WTC11 (cell line): ENCODE data around the gene SPSB3. TPM values are rescaled to one million over a fixed set of nuclear protein-coding genes. Genes with fewer than 3 reads are reported as not detected.

Source experiments
- ATAC-seq: fragments of 200-7000 bp; cut with Tn5 transposase; 2 replicates; pipeline ENCODE4 v1.10.0; 2021; ENCODE audit warnings: mild to moderate bottlenecking, moderate library complexity
- CTCF ChIA-PET: fragments of 300-600 bp; sonication (Branson Sonifier 250); formaldehyde crosslinking; loops from one replicate; lab custom pipeline; 2021; ENCODE audit warnings: antibody characterized with exemption; lab: Charles Lee
- POLR2A ChIA-PET: fragments of 350-600 bp; sonication (Branson Sonifier 250); formaldehyde crosslinking; loops from one replicate; lab custom pipeline; 2021; ENCODE audit warnings: antibody characterized with exemption; lab: Charles Lee
- DNase-seq: peaks from one replicate; pipeline ENCODE4 v3.0.0; 2021; ENCODE audit warnings: low spot score
- H3K27ac Mint-ChIP-seq: 2 replicates; pipeline ENCODE4 v1.8.0; 2021; ENCODE audit warnings: mixed read lengths
- H3K27me3 Mint-ChIP-seq: 2 replicates; pipeline ENCODE4 v1.8.0; 2021; ENCODE audit warnings: low read depth, mild to moderate bottlenecking, moderate library complexity, mixed read lengths
- H3K36me3 Mint-ChIP-seq: 2 replicates; pipeline ENCODE4 v1.8.0; 2021; ENCODE audit warnings: mixed read lengths
- H3K4me1 Mint-ChIP-seq: 2 replicates; pipeline ENCODE4 v1.8.0; 2022; ENCODE audit warnings: mixed read lengths
- H3K4me3 Mint-ChIP-seq: 2 replicates; pipeline ENCODE4 v1.8.0; 2021; ENCODE audit warnings: mild to moderate bottlenecking, moderate library complexity, mixed read lengths
- H3K9me3 Mint-ChIP-seq: 2 replicates; pipeline ENCODE4 v1.8.0; 2021; ENCODE audit warnings: mixed read lengths
- EMX1 ChIP-seq: fragments of 250-450 bp; sonication (Bioruptor Pico); IDR thresholded peaks from 2 replicates; pipeline ENCODE4 v1.8.0; 2021; ENCODE audit warnings: mild to moderate bottlenecking
- ESRRA ChIP-seq: sonication (generic); formaldehyde crosslinking; IDR thresholded peaks from 2 replicates; pipeline ENCODE4 v1.8.1; 2022; ENCODE audit warnings: mild to moderate bottlenecking, missing genetic modification reagents, borderline replicate concordance
- GTF2I ChIP-seq: fragments of 250-450 bp; sonication (Bioruptor Pico); conservative IDR thresholded peaks from 2 replicates; pipeline ENCODE4 v1.4.0; 2021; ENCODE audit warnings: mild to moderate bottlenecking
- HMGA2 ChIP-seq: fragments of 250-450 bp; sonication (Bioruptor Pico); IDR thresholded peaks from 2 replicates; pipeline ENCODE4 v1.4.0; 2021; ENCODE audit warnings: mild to moderate bottlenecking, moderate library complexity
- IRF1 ChIP-seq: sonication (generic); formaldehyde crosslinking; IDR thresholded peaks from 2 replicates; pipeline ENCODE4 v1.8.0; 2023; ENCODE audit warnings: missing genetic modification reagents
- IRF2 ChIP-seq: sonication (generic); formaldehyde crosslinking; IDR thresholded peaks from 2 replicates; pipeline ENCODE4 v1.8.0; 2022; ENCODE audit warnings: low read depth, missing genetic modification reagents, borderline replicate concordance
- NFYB ChIP-seq: sonication (generic); formaldehyde crosslinking; conservative IDR thresholded peaks from 2 replicates; pipeline ENCODE4 v1.8.0; 2022; ENCODE audit warnings: low read depth, missing genetic modification reagents
- NR2C2 ChIP-seq: sonication (generic); formaldehyde crosslinking; IDR thresholded peaks from 2 replicates; pipeline ENCODE4 v1.8.0; 2022; ENCODE audit warnings: mild to moderate bottlenecking, missing genetic modification reagents
- PRRX2 ChIP-seq: fragments of 250-450 bp; sonication (Bioruptor Pico); IDR thresholded peaks from 2 replicates; pipeline ENCODE4 v1.8.0; 2021; ENCODE audit warnings: mild to moderate bottlenecking
- TCF7 ChIP-seq: sonication (generic); formaldehyde crosslinking; IDR thresholded peaks from 2 replicates; pipeline ENCODE4 v1.8.0; 2022; ENCODE audit warnings: mild to moderate bottlenecking, low read depth, missing genetic modification reagents, moderate library complexity
- TEAD1 ChIP-seq: sonication (generic); formaldehyde crosslinking; IDR thresholded peaks from 2 replicates; pipeline ENCODE4 v1.8.0; 2022; ENCODE audit warnings: mild to moderate bottlenecking, missing genetic modification reagents
- TEAD4 ChIP-seq: sonication (generic); formaldehyde crosslinking; IDR thresholded peaks from 2 replicates; pipeline ENCODE4 v1.8.0; 2022; ENCODE audit warnings: mild to moderate bottlenecking, missing genetic modification reagents
- TP53 ChIP-seq: sonication (generic); formaldehyde crosslinking; IDR thresholded peaks from 2 replicates; pipeline ENCODE4 v1.8.1; 2023; ENCODE audit warnings: mild to moderate bottlenecking, missing genetic modification reagents
- ZBTB43 ChIP-seq: sonication (generic); formaldehyde crosslinking; IDR thresholded peaks from 2 replicates; pipeline ENCODE4 v1.8.1; 2023; ENCODE audit warnings: mild to moderate bottlenecking, missing genetic modification reagents
- ZNF671 ChIP-seq: fragments of 250-450 bp; sonication (Bioruptor Pico); IDR thresholded peaks from 2 replicates; pipeline ENCODE4 v1.8.0; 2021; ENCODE audit warnings: mild to moderate bottlenecking
- total RNA-seq: library from RNA; stranded (reverse); gene quantifications from 3 replicates; pipeline ENCODE4 v1.2.3, GENCODE V29; 2021
- TF ChIP-seq, protein P1 (sequence below): sonication (generic); formaldehyde crosslinking; conservative IDR thresholded peaks from 2 replicates; pipeline ENCODE4 v1.8.1; 2022; ENCODE audit warnings: mild to moderate bottlenecking, missing genetic modification reagents
- TF ChIP-seq, protein P2 (sequence below): fragments of 250-450 bp; sonication (Bioruptor Pico); IDR thresholded peaks from 2 replicates; pipeline ENCODE4 v1.9.0; 2021; ENCODE audit warnings: mild to moderate bottlenecking, borderline replicate concordance
- TF ChIP-seq, protein P3 (sequence below): sonication (generic); formaldehyde crosslinking; IDR thresholded peaks from 2 replicates; pipeline ENCODE4 v1.8.1; 2022; ENCODE audit warnings: low read depth, missing genetic modification reagents, borderline replicate concordance
- TF ChIP-seq, protein P4 (sequence below): sonication (generic); formaldehyde crosslinking; IDR thresholded peaks from 2 replicates; pipeline ENCODE4 v1.8.1; 2022; ENCODE audit warnings: mild to moderate bottlenecking, missing genetic modification reagents, moderate library complexity, borderline replicate concordance

The SPSB3 gene
- total RNA-seq, 1 experiment from 2014 or later: 32.8 TPM

GRCh38 chr16:1731603-1732002 lies 50.8 kb downstream of the SPSB3 start (continued):
- TF ChIP-seq TP53 (no peak), NR2C2 (no peak), NFYB (no peak), HMGA2 (CRISPR knock-in tag) (no peak), ZNF671 (CRISPR knock-in tag) (no peak)
- TF ChIP-seq, protein P1, sequence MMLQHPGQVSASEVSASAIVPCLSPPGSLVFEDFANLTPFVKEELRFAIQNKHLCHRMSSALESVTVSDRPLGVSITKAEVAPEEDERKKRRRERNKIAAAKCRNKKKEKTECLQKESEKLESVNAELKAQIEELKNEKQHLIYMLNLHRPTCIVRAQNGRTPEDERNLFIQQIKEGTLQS: no peak

DNA sequence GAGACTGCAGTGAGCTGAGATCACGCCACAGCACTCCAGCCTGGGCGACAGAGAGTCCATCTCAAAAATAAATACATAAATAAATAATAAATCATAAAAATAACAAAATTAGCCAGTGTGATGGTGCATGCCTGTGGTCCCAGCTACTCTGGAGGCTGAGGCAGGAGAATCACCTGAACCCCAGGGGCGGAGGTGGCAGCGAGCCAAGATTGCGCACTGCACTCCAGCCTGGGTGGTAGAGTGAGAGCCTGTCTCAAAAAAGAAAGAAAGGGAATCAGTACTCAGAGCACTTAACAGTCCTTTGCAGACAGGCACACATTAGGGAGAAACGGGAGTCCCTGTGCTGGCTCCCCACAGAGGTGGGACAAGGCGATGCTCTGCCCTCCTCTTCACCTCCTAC lies 51.3 kb downstream of the SPSB3 start:
- H3K4me3 Mint-ChIP-seq: no peak overlapping the region
- no peak for TF ChIP-seq EMX1 (CRISPR knock-in tag)
- TF ChIP-seq PRRX2 (CRISPR knock-in tag): no peak
- no peak for TF ChIP-seq TEAD4
- no peak for TF ChIP-seq ZNF671 (CRISPR knock-in tag)
- no peak for TF ChIP-seq ESRRA (CRISPR knock-in tag)
- no peak for TF ChIP-seq IRF1 (CRISPR knock-in tag)
- TF ChIP-seq, protein P2, sequence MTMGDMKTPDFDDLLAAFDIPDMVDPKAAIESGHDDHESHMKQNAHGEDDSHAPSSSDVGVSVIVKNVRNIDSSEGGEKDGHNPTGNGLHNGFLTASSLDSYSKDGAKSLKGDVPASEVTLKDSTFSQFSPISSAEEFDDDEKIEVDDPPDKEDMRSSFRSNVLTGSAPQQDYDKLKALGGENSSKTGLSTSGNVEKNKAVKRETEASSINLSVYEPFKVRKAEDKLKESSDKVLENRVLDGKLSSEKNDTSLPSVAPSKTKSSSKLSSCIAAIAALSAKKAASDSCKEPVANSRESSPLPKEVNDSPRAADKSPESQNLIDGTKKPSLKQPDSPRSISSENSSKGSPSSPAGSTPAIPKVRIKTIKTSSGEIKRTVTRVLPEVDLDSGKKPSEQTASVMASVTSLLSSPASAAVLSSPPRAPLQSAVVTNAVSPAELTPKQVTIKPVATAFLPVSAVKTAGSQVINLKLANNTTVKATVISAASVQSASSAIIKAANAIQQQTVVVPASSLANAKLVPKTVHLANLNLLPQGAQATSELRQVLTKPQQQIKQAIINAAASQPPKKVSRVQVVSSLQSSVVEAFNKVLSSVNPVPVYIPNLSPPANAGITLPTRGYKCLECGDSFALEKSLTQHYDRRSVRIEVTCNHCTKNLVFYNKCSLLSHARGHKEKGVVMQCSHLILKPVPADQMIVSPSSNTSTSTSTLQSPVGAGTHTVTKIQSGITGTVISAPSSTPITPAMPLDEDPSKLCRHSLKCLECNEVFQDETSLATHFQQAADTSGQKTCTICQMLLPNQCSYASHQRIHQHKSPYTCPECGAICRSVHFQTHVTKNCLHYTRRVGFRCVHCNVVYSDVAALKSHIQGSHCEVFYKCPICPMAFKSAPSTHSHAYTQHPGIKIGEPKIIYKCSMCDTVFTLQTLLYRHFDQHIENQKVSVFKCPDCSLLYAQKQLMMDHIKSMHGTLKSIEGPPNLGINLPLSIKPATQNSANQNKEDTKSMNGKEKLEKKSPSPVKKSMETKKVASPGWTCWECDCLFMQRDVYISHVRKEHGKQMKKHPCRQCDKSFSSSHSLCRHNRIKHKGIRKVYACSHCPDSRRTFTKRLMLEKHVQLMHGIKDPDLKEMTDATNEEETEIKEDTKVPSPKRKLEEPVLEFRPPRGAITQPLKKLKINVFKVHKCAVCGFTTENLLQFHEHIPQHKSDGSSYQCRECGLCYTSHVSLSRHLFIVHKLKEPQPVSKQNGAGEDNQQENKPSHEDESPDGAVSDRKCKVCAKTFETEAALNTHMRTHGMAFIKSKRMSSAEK (CRISPR knock-in tag): no peak
- no peak for TF ChIP-seq IRF2 (CRISPR knock-in tag)
- no peak for TF ChIP-seq TCF7
- no peak for TF ChIP-seq ZBTB43
- no peaks in the 10 kb centered on the region for H3K4me1 Mint-ChIP-seq
- no peak overlapping the region for H3K27ac Mint-ChIP-seq
- CTCF ChIA-PET: no interaction called here
- no peaks in the 10 kb centered on the region; the same call in 1 of the 2 replicates for H3K27me3 Mint-ChIP-seq
- H3K36me3 Mint-ChIP-seq: peaks cover 7% of the 10 kb centered on the region
- no peak for ATAC-seq
- POLR2A ChIA-PET: no interaction called here
- H3K9me3 Mint-ChIP-seq: no peaks in the 10 kb centered on the region
- DNase-seq: no peak

GRCh38 chr16:1729445-1729844 lies 52.9 kb downstream of the SPSB3 start:
- no peaks in the 10 kb centered on the region for H3K27me3 Mint-ChIP-seq
- H3K4me1 Mint-ChIP-seq: no peaks in the 10 kb centered on the region
- no peak overlapping the region for H3K4me3 Mint-ChIP-seq
- H3K9me3 Mint-ChIP-seq: no peaks in the 10 kb centered on the region
- POLR2A ChIA-PET: no interaction called here
- H3K36me3 Mint-ChIP-seq: peaks cover 7% of the 10 kb centered on the region
- CTCF ChIA-PET: no interaction called here
- ATAC-seq (no peak), DNase-seq (no peak)
- H3K27ac Mint-ChIP-seq: no peak overlapping the region
- TF ChIP-seq, protein P3, sequence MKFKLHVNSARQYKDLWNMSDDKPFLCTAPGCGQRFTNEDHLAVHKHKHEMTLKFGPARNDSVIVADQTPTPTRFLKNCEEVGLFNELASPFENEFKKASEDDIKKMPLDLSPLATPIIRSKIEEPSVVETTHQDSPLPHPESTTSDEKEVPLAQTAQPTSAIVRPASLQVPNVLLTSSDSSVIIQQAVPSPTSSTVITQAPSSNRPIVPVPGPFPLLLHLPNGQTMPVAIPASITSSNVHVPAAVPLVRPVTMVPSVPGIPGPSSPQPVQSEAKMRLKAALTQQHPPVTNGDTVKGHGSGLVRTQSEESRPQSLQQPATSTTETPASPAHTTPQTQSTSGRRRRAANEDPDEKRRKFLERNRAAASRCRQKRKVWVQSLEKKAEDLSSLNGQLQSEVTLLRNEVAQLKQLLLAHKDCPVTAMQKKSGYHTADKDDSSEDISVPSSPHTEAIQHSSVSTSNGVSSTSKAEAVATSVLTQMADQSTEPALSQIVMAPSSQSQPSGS (CRISPR knock-in tag): no peak
- TF ChIP-seq, protein P2 (CRISPR knock-in tag): no peak
- TF ChIP-seq TEAD1 (CRISPR knock-in tag) (no peak), HMGA2 (CRISPR knock-in tag) (no peak), GTF2I (CRISPR knock-in tag) (no peak)
- TF ChIP-seq, protein P4, sequence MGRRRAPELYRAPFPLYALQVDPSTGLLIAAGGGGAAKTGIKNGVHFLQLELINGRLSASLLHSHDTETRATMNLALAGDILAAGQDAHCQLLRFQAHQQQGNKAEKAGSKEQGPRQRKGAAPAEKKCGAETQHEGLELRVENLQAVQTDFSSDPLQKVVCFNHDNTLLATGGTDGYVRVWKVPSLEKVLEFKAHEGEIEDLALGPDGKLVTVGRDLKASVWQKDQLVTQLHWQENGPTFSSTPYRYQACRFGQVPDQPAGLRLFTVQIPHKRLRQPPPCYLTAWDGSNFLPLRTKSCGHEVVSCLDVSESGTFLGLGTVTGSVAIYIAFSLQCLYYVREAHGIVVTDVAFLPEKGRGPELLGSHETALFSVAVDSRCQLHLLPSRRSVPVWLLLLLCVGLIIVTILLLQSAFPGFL (CRISPR knock-in tag): no peak
